Fibroblast of pulmonary artery (primary cell): ENCODE data around the gene TCOF1.

ENCODE experiments used
- DNase-seq: peaks from one replicate; pipeline ENCODE4 v3.0.0-alpha.2; 2010; ENCODE audit warnings: low read depth
- H3K4me3 ChIP-seq: replicated peaks from 2 replicates; pipeline ENCODE4 v1.5.1; 2011; ENCODE audit warnings: low read depth, mild to moderate bottlenecking, control low read depth, low read length, moderate library complexity
- TF ChIP-seq, protein P1 (sequence below): IDR thresholded peaks from 2 replicates; pipeline ENCODE4 v1.5.1; 2011; ENCODE audit warnings: mild to moderate bottlenecking, control low read depth, low read length, inconsistent platforms; ENCODE audit errors: missing control alignments

The TCOF1 gene

DNA sequence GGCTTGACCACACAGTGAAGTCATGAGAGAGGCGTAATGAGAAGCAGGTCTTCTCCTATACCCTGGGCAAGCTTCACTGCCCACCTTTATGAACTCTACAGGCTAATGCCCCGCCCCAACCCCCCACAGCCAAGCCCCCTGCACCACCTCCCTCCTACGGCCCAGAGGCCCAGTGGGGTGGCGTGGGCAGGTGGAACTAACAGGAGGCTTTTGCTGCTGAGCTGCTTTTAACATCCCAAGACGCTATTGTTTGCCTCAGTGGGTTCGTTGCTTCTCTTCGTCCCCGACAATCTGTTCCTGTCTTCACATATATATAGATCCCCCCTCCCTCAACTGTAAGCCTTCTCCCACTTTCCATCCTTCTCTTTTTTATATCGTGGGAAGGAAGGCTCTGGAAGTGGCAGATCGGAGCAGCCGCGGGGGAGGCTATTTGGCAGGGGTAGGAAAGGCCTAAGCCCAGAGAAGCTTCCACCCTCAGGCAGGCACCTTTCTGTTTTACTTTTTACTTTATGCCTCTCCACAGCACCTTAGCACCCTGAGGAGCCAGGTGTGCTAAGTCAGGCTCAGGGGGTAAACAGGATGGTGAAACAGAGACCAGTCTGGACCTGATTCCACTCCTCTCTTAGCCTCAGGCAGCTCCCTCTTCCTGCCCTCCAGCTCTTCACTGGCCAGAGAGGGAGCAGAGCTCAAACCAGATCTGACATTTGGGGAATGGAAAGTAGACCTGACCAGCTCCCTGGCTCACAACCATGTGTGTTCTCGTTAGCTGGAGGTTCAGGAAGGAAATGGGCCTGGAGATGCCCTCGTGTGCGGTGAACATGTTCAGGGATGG is 28.7 kb downstream of the TCOF1 start:
- TF ChIP-seq, protein P1, sequence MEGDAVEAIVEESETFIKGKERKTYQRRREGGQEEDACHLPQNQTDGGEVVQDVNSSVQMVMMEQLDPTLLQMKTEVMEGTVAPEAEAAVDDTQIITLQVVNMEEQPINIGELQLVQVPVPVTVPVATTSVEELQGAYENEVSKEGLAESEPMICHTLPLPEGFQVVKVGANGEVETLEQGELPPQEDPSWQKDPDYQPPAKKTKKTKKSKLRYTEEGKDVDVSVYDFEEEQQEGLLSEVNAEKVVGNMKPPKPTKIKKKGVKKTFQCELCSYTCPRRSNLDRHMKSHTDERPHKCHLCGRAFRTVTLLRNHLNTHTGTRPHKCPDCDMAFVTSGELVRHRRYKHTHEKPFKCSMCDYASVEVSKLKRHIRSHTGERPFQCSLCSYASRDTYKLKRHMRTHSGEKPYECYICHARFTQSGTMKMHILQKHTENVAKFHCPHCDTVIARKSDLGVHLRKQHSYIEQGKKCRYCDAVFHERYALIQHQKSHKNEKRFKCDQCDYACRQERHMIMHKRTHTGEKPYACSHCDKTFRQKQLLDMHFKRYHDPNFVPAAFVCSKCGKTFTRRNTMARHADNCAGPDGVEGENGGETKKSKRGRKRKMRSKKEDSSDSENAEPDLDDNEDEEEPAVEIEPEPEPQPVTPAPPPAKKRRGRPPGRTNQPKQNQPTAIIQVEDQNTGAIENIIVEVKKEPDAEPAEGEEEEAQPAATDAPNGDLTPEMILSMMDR, result no peak
- no peak for DNase-seq
- H3K4me3 ChIP-seq, result no peak overlapping the region

DNA sequence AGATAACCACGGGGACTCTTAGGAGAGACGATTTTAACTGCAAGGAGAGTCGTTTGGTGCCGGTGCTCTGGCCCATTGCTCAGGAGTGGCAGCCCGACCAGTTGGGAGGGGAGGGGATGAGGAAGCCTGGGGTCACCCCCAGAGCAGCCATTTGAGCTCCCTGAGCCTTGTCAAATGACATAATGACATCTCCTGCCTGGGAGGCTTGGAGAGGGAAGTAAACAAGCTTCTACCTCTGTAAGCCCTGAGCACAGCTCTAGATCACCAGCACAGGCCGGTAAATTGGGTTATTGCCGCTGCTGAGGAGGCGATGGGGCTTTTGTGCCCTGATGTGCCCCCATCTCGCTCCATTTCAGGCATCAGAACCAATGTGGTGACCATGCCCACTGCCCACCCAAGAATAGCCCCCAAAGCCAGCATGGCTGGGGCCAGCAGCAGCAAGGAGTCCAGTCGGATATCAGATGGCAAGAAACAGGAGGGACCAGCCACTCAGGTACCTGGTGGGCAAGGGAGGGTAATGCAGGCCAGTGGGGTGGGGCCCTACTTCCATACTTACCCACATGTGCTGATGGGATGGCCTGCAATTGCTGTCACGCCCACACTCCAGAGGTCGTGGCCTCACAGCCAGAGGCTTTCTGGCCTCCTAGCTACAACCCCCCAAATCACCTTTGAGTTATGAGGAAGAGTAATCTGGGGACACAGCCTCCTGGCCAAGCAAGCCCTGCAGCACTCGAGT is 32.2 kb downstream of the TCOF1 start:
- no peak overlapping the region for H3K4me3 ChIP-seq
- no peak for DNase-seq
- TF ChIP-seq, protein P1, result no peak

DNA sequence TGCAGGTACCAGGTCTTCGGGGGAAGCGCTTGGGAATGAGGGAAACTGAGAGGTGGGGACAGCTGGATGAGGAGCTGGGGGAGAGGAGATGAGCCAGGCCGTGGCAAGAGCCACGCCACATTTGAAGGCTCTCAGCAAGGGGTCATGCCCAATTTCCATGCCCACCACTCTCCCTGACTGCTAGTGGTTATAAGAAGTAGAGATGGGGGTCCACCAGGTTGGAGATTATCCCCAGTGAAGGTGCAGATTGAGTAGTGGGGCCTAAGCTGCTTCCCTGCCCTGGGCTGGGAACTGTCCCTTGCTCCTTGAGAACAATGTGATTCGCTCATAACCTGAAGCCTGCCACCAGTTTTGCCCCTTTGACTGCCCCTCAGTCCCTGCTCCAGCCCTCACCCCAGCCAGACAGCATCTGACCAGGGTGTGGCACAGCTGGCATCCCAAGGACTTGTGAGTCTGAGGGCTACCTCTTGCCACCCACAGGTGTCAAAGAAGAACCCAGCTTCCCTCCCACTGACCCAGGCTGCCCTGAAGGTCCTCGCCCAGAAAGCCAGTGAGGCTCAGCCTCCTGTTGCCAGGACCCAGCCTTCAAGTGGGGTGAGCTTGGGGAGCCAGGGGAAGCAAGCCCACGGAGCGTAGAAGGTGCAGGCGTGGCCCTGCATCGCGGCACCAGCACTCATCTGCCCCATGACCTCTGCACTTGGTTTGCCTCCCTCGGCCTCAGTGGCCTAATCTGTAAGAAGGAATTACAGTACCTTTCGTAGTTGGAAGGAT is 33.8 kb downstream of the TCOF1 start:
- TF ChIP-seq, protein P1, result no peak
- H3K4me3 ChIP-seq, result no peak overlapping the region
- DNase-seq, result no peak

DNA sequence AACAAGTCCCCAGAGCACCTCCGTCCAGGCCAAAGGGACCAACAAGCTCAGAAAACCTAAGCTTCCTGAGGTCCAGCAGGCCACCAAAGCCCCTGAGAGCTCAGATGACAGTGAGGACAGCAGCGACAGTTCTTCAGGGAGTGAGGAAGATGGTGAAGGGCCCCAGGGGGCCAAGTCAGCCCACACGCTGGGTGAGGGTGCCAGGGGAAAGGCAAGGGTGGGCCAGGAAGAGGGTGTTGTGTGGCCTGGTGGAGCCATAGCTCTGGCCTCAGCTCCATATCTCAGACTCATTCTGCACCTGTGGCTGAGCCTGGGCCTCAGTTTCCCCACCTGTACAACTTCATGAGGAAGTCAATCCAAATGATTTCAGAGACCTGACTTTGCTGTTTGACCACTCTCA is 34.5 kb downstream of the TCOF1 start:
- TF ChIP-seq, protein P1, result no peak
- DNase-seq, result no peak
- H3K4me3 ChIP-seq, result no peak overlapping the region

DNA sequence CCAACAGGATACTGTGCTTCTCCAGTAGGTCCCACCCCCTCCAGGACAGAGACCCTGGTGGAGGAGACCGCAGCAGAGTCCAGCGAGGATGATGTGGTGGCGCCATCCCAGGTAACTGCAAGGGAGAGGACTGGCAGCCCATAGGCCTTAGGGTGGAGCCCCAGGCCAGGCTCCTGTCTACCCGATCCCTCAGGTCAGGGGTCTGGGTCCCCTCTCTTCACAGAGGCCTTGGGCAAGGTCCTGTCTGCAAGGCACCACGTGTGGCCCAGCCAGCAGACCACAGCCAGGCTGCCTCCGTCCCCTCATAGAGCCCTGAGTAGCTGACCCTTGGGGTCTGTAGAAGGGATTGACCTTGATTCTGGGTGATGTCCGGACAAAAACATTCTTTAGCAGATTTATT is 35.2 kb downstream of the TCOF1 start:
- H3K4me3 ChIP-seq, result no peak overlapping the region
- DNase-seq, result no peak
- TF ChIP-seq, protein P1, result no peak

DNA sequence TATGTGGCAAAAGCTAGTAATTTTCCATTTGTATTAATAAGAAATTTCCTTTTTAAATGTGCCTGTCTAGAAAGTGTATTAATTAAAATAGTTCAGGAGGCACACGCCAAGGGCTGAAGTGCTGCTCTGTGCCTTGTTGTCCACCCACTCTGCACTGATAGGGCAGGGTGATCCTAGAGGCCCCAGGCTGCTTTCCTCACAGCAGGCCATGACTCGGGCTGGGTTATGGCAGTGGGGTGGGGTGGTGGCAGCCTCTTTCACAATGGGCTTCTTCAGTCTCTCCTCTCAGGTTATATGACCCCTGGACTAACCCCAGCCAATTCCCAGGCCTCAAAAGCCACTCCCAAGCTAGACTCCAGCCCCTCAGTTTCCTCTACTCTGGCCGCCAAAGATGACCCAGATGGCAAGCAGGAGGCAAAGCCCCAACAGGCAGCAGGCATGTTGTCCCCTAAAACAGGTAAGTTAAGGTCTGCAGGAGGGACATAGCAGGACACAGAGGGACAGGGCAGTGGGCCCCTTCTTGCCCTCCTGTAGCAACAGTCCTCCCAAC is 35.7 kb downstream of the TCOF1 start:
- no peak for DNase-seq
- TF ChIP-seq, protein P1, result no peak
- H3K4me3 ChIP-seq, result no peak overlapping the region
